H9 (cell line): ENCODE results near the gene WDR72. TPM values are rescaled to one million over a fixed set of nuclear protein-coding genes. Genes with fewer than 3 reads are reported as not detected.

Experiments used
- DNase-seq: peaks from one replicate; pipeline ENCODE4 v3.0.0-alpha.2; 2017
- H2AFZ ChIP-seq: one replicate; pipeline ENCODE4 v1.6.1; 2013; ENCODE audit warnings: mild to moderate bottlenecking, low read length, control low read depth, moderate library complexity
- H2AK5ac ChIP-seq: 2 replicates; pipeline ENCODE4 v1.6.1; 2013; ENCODE audit warnings: low read length, control low read depth, mixed read lengths; ENCODE audit not compliant: insufficient read length
- H2BK120ac ChIP-seq: one replicate; pipeline ENCODE4 v1.6.1; 2013; ENCODE audit warnings: low read depth, mild to moderate bottlenecking, low read length, control low read depth, inconsistent platforms; ENCODE audit not compliant: poor library complexity, severe bottlenecking
- H2BK12ac ChIP-seq: 2 replicates; pipeline ENCODE4 v1.6.1; 2013; ENCODE audit warnings: low read length, control low read depth, mixed read lengths, low read depth; ENCODE audit not compliant: insufficient read length
- H2BK15ac ChIP-seq: 2 replicates; pipeline ENCODE4 v1.6.1; 2013; ENCODE audit warnings: low read depth, low read length, control low read depth
- H2BK20ac ChIP-seq: one replicate; pipeline ENCODE4 v1.6.1; 2013; ENCODE audit warnings: low read depth, mild to moderate bottlenecking, low read length, control low read depth, inconsistent platforms; ENCODE audit not compliant: poor library complexity, severe bottlenecking
- H2BK5ac ChIP-seq: 2 replicates; pipeline ENCODE4 v1.6.1; 2013; ENCODE audit warnings: low read length, control low read depth, mixed read lengths; ENCODE audit not compliant: insufficient read length
- H3K14ac ChIP-seq: 2 replicates; pipeline ENCODE4 v1.6.1; 2013; ENCODE audit warnings: low read length, control low read depth; ENCODE audit not compliant: insufficient read depth
- H3K18ac ChIP-seq: 2 replicates; pipeline ENCODE4 v1.6.1; 2013; ENCODE audit warnings: low read depth, mild to moderate bottlenecking, mixed read lengths, low read length, control low read depth; ENCODE audit not compliant: insufficient read length
- H3K23ac ChIP-seq: 2 replicates; pipeline ENCODE4 v1.6.1; 2013; ENCODE audit warnings: low read length, control low read depth, mixed read lengths, low read depth; ENCODE audit not compliant: insufficient read length
- H3K23me2 ChIP-seq: 2 replicates; pipeline ENCODE4 v1.6.1; 2013; ENCODE audit warnings: low read depth, mild to moderate bottlenecking, mixed read lengths, low read length, control low read depth; ENCODE audit not compliant: insufficient read length, poor library complexity, severe bottlenecking
- H3K27ac ChIP-seq: 2 replicates; pipeline ENCODE4 v1.5.1; 2013; ENCODE audit warnings: low read length, control low read depth, mixed read lengths, low read depth; ENCODE audit not compliant: insufficient read length
- H3K27me3 ChIP-seq: 2 replicates; pipeline ENCODE4 v1.6.1; 2013; ENCODE audit warnings: low read length, control low read depth, inconsistent platforms; ENCODE audit not compliant: insufficient read depth
- H3K4ac ChIP-seq: 2 replicates; pipeline ENCODE4 v1.6.1; 2013; ENCODE audit warnings: low read depth, mild to moderate bottlenecking, control low read depth, inconsistent platforms, low read length, moderate library complexity
- H3K4me1 ChIP-seq: 2 replicates; pipeline ENCODE4 v1.6.1; 2013; ENCODE audit warnings: low read length, control low read depth, inconsistent platforms; ENCODE audit not compliant: insufficient read depth
- H3K4me2 ChIP-seq: 2 replicates; pipeline ENCODE4 v1.6.1; 2013; ENCODE audit warnings: low read length, control low read depth, mixed read lengths; ENCODE audit not compliant: insufficient read length, insufficient read depth
- H3K56ac ChIP-seq: 2 replicates; pipeline ENCODE4 v1.6.1; 2013; ENCODE audit warnings: low read depth, mild to moderate bottlenecking, mixed read lengths, low read length, control low read depth; ENCODE audit not compliant: insufficient read length
- H3K79me1 ChIP-seq: 2 replicates; pipeline ENCODE4 v1.6.1; 2013; ENCODE audit warnings: low read depth, mild to moderate bottlenecking, moderate library complexity, low read length, control low read depth, inconsistent platforms; ENCODE audit not compliant: insufficient read depth, poor library complexity, severe bottlenecking
- H3K79me2 ChIP-seq: 2 replicates; pipeline ENCODE4 v1.6.1; 2013; ENCODE audit warnings: low read length, control low read depth, inconsistent platforms; ENCODE audit not compliant: insufficient read depth
- H3K9ac ChIP-seq: 2 replicates; pipeline ENCODE4 v1.6.1; 2013; ENCODE audit warnings: low read length, control low read depth, mixed read lengths; ENCODE audit not compliant: insufficient read length; ENCODE audit errors: extremely low read depth
- H3K9me3 ChIP-seq: one replicate; pipeline ENCODE4 v1.6.1; 2013; ENCODE audit warnings: low read depth, low read length, inconsistent platforms; ENCODE audit not compliant: control insufficient read depth
- H3T11ph ChIP-seq: one replicate; pipeline ENCODE4 v1.6.1; 2013; ENCODE audit warnings: mild to moderate bottlenecking, low read length, control low read depth, inconsistent platforms
- H4K20me1 ChIP-seq: one replicate; pipeline ENCODE4 v1.6.1; 2013; ENCODE audit not compliant: control insufficient read depth, insufficient read length, insufficient read depth
- H4K5ac ChIP-seq: 2 replicates; pipeline ENCODE4 v1.6.1; 2013; ENCODE audit warnings: low read depth, mild to moderate bottlenecking, mixed read lengths, low read length, control low read depth; ENCODE audit not compliant: insufficient read length
- H4K8ac ChIP-seq: replicated peaks from 2 replicates; pipeline ENCODE4 v1.6.1; 2013; ENCODE audit warnings: low read length, control low read depth, mixed read lengths, low read depth; ENCODE audit not compliant: insufficient read length
- H4K91ac ChIP-seq: 2 replicates; pipeline ENCODE4 v1.6.1; 2013; ENCODE audit warnings: low read depth, mild to moderate bottlenecking, moderate library complexity, mixed read lengths, low read length, control low read depth; ENCODE audit not compliant: insufficient read length
- H3K27ac Mint-ChIP-seq, 3 experiments: 2 replicates in 2 of 3; 3 replicates in 1 of 3; pipeline ENCODE4 v1.8.0; 2020 to 2021; ENCODE audit warnings: mixed read lengths in 3 of 3, mild to moderate bottlenecking in 1 of 3, moderate library complexity in 1 of 3
- H3K27me3 Mint-ChIP-seq: 2 replicates; pipeline ENCODE4 v1.8.0; 2021; ENCODE audit warnings: low read depth, mild to moderate bottlenecking, moderate library complexity, mixed read lengths
- H3K36me3 Mint-ChIP-seq, 3 experiments: 2 replicates in 2 of 3; 3 replicates in 1 of 3; pipeline ENCODE4 v1.8.0; 2020 to 2021; ENCODE audit warnings: low read depth in 3 of 3, mixed read lengths in 3 of 3; ENCODE audit not compliant: insufficient read depth in 1 of 3
- H3K4me1 Mint-ChIP-seq, 2 experiments: 2 replicates each; pipeline ENCODE4 v1.8.0; 2020; ENCODE audit warnings: mixed read lengths in 2 of 2
- H3K4me3 Mint-ChIP-seq, 2 experiments: 2 replicates in 1 of 2; 3 replicates in 1 of 2; pipeline ENCODE4 v1.8.0; 2020 to 2021; ENCODE audit warnings: mild to moderate bottlenecking in 2 of 2, mixed read lengths in 2 of 2, moderate library complexity in 1 of 2
- H3K9me3 Mint-ChIP-seq, 2 experiments: 2 replicates in 1 of 2; 3 replicates in 1 of 2; pipeline ENCODE4 v1.8.0; 2020; ENCODE audit warnings: mild to moderate bottlenecking in 2 of 2, mixed read lengths in 2 of 2, moderate library complexity in 1 of 2
- CTCF ChIP-seq: fragments of 200-600 bp; sonication (generic); conservative IDR thresholded peaks from 3 replicates; pipeline ENCODE4 v1.8.0; 2021; ENCODE audit warnings: antibody characterized with exemption, mild to moderate bottlenecking
- WGBS: extraction: QIAGEN DNeasy Blood & Tissue Kit; methylation state at CpG from one replicate; pipeline ENCODE4 v1.1.7; 2013; ENCODE audit warnings: missing lambda C conversion rate, low lambda C conversion rate, mixed read lengths; ENCODE audit not compliant: insufficient read length; ENCODE audit errors: extremely low coverage; 5-methylcytosine and 5-hydroxymethylcytosine counted together
- total RNA-seq: library from RNA; stranded (reverse); gene quantifications from 2 replicates; pipeline ENCODE4 v1.2.1, GENCODE V29; 2021

The WDR72 gene
- total RNA-seq, 1 experiment from 2014 or later: 2.9 TPM

GRCh38 chr15:53520996-53521395 lies 238.5 kb downstream of the WDR72 start:
- DNase-seq: no peak
- Histone ChIP-seq H4K8ac (no peak overlapping the region), H3K9me3 (no peaks in the 10 kb centered on the region), H4K5ac (no peak overlapping the region), H3K23ac (no peak overlapping the region), H4K91ac (no peak overlapping the region), H3K4me2 (no peak overlapping the region), H3K18ac (no peak overlapping the region), H3K23me2 (no peaks in the 10 kb centered on the region), H2BK12ac (no peak overlapping the region), H3K4me1 (no peaks in the 10 kb centered on the region), H2BK5ac (no peak overlapping the region), H3K4ac (no peak overlapping the region), H3K27ac (no peak overlapping the region), H3T11ph (no peak overlapping the region), H3K56ac (no peak overlapping the region), H3K79me2 (no peaks in the 10 kb centered on the region), H2BK20ac (no peak overlapping the region), H3K14ac (no peak overlapping the region), H2AK5ac (no peak overlapping the region), H3K79me1 (no peaks in the 10 kb centered on the region), H3K27me3 (no peaks in the 10 kb centered on the region), H2BK15ac (no peak overlapping the region), H4K20me1 (no peaks in the 10 kb centered on the region), H2AFZ (no peak overlapping the region), H2BK120ac (no peak overlapping the region), H3K9ac (no peak overlapping the region)
- no peaks in the 10 kb centered on the region for H3K4me1 Mint-ChIP-seq
- H3K9me3 Mint-ChIP-seq: no peaks in the 10 kb centered on the region
- H3K4me3 Mint-ChIP-seq: no peak overlapping the region
- H3K27me3 Mint-ChIP-seq: no peaks in the 10 kb centered on the region
- WGBS: no CpG with 5 or more reads among the region's 2 CpGs
- no peak for TF ChIP-seq CTCF
- H3K27ac Mint-ChIP-seq: no peak overlapping the region
- no peaks in the 10 kb centered on the region for H3K36me3 Mint-ChIP-seq
